Measurements from ENCODE around the gene XPO5. TPM values are rescaled to one million over a fixed set of nuclear protein-coding genes. Genes with fewer than 3 reads are reported as not detected.

Gene XPO5
- total RNA-seq, 1 experiment from 2014 or later: 97.8 TPM

GRCh38 chr6:43625393-43625992 lies 49.7 kb upstream of the XPO5 start:
- DNase-seq (ENCODE audit: low spot score) (no peak), ATAC-seq (no peak)
- H3K27ac Mint-ChIP-seq: no peak overlapping the region
- no peaks in the 10 kb centered on the region for H3K9me3 Mint-ChIP-seq
- ChIA-PET POLR2A (no interaction called here), CTCF (interaction anchor here (1.0 kb wide), 1 partner anchor 42 kb away, joined by 3 read pairs; no protein-coding TSS in a partner anchor)
- H3K36me3 Mint-ChIP-seq: peaks cover 60% of the 10 kb centered on the region
- no peaks in the 10 kb centered on the region for H3K27me3 Mint-ChIP-seq (ENCODE audit: low read depth)
- no peak overlapping the region for H3K4me3 Mint-ChIP-seq
- H3K4me1 Mint-ChIP-seq: peaks cover 14% of the 10 kb centered on the region
- TF ChIP-seq SP1 (CRISPR knock-in tag; conservative IDR thresholded peaks at IDR 0.05): no peak
- no peak for TF ChIP-seq TEAD1 (CRISPR knock-in tag; IDR thresholded peaks at IDR 0.05)
- no peak for TF ChIP-seq E2F4 (CRISPR knock-in tag; IDR thresholded peaks at IDR 0.05; ENCODE audit: borderline replicate concordance, low read depth)
- TF ChIP-seq KAT7 (CRISPR knock-in tag; IDR thresholded peaks at IDR 0.05; ENCODE audit: borderline replicate concordance): no peak

- Mint-ChIP-seq H3K9me3 (no peaks in the 10 kb centered on the region), H3K36me3 (peaks cover 61% of the 10 kb centered on the region), H3K4me3 (no peak overlapping the region), H3K27ac (no peak overlapping the region), H3K27me3 (ENCODE audit: low read depth) (no peaks in the 10 kb centered on the region), H3K4me1 (peaks cover 8% of the 10 kb centered on the region)
- POLR2A ChIA-PET: no interaction called here
- ATAC-seq (no peak), DNase-seq (ENCODE audit: low spot score) (no peak)
- TF ChIP-seq IRF2 (CRISPR knock-in tag; IDR thresholded peaks at IDR 0.05; ENCODE audit: borderline replicate concordance, low read depth) (no peak), TEAD4 (CRISPR knock-in tag; IDR thresholded peaks at IDR 0.05) (no peak), ZNF532 (CRISPR knock-in tag; IDR thresholded peaks at IDR 0.05; ENCODE audit: borderline replicate concordance) (no peak), FOXK1 (CRISPR knock-in tag; IDR thresholded peaks at IDR 0.05) (no peak), GTF2I (CRISPR knock-in tag; conservative IDR thresholded peaks at IDR 0.05) (no peak), ERG (CRISPR knock-in tag; IDR thresholded peaks at IDR 0.05) (no peak), NR3C1 (CRISPR knock-in tag; conservative IDR thresholded peaks at IDR 0.05; ENCODE audit: low read depth) (no peak), FOXP1 (CRISPR knock-in tag; IDR thresholded peaks at IDR 0.05; ENCODE audit: borderline replicate concordance) (no peak), ZNF219 (CRISPR knock-in tag; IDR thresholded peaks at IDR 0.05; ENCODE audit: borderline replicate concordance) (no peak), ETV6 (CRISPR knock-in tag; IDR thresholded peaks at IDR 0.05) (no peak), STAT6 (CRISPR knock-in tag; conservative IDR thresholded peaks at IDR 0.05; ENCODE audit: low read depth) (no peak), NFYB (CRISPR knock-in tag; conservative IDR thresholded peaks at IDR 0.05; ENCODE audit: low read depth) (no peak), JUN (CRISPR knock-in tag; IDR thresholded peaks at IDR 0.05) (no peak), RORB (CRISPR knock-in tag; IDR thresholded peaks at IDR 0.05) (no peak), MYBL2 (CRISPR knock-in tag; IDR thresholded peaks at IDR 0.05) (no peak), NR2C2 (CRISPR knock-in tag; IDR thresholded peaks at IDR 0.05) (no peak), ZNF138 (CRISPR knock-in tag; conservative IDR thresholded peaks at IDR 0.05) (no peak), PRRX2 (CRISPR knock-in tag; IDR thresholded peaks at IDR 0.05) (no peak), ATF1 (CRISPR knock-in tag; IDR thresholded peaks at IDR 0.05) (no peak)
- CTCF ChIA-PET: interaction anchor here (1.0 kb wide), 1 partner anchor 43 kb away, joined by 3 read pairs; no protein-coding TSS in a partner anchor
Observed at GRCh38 chr6:43624786-43625288, 49.0 kb upstream of the XPO5 start.

All from WTC11 (cell line).